ENCODE results near the gene MRPS16. TPM values are rescaled to one million over a fixed set of nuclear protein-coding genes. Genes with fewer than 3 reads are reported as not detected.

The MRPS16 gene
- total RNA-seq, 1 donor from 2014 or later: 81.6 TPM

Other genes starting within 250 kb of the MRPS16 start
- 138 and 173 TPM in 2 replicates for gene P4HA1, start 155.8 kb downstream of the MRPS16 start, total RNA-seq
- 0.64 and 1.1 TPM in 2 replicates for gene NUDT13, start 142.2 kb downstream of the MRPS16 start, total RNA-seq
- gene ECD, start 84.6 kb downstream of the MRPS16 start, total RNA-seq: 16.8 and 17.6 TPM in 2 replicates
- 17.6 and 24.3 TPM in 2 replicates for gene FAM149B1, start 84.5 kb downstream of the MRPS16 start, total RNA-seq
- gene DNAJC9, start 5.4 kb downstream of the MRPS16 start, total RNA-seq: 32.0 and 35.0 TPM in 2 replicates
- gene CFAP70, start 106.2 kb upstream of the MRPS16 start, total RNA-seq: 0.79 and 2.4 TPM in 2 replicates
- gene ANXA7, start 161.4 kb upstream of the MRPS16 start, total RNA-seq: 88.7 and 106 TPM in 2 replicates
- gene MSS51, start 180.9 kb upstream of the MRPS16 start, total RNA-seq: 0.90 and 1.1 TPM in 2 replicates
- gene PPP3CB, start 243.4 kb upstream of the MRPS16 start, total RNA-seq: 20.6 and 24.7 TPM in 2 replicates